Measurements from ENCODE around the gene FBRSL1.

- TF ChIP-seq POLR2AphosphoS5 (IDR thresholded peaks at IDR 0.05), result no peak
- no peak for TF ChIP-seq CTCF (IDR thresholded peaks at IDR 0.05)
- no peak for TF ChIP-seq POLR2A (IDR thresholded peaks at IDR 0.05)
- no peak for TF ChIP-seq EP300 (IDR thresholded peaks at IDR 0.05)
Measured at GRCh38 chr12:132485619-132486018, 4.3 kb upstream of the FBRSL1 start.

All from sigmoid colon (tissue), 4 donors.